Tibial nerve (tissue), 4 donors: ENCODE data around the gene CRNN. TPM values are rescaled to one million over a fixed set of nuclear protein-coding genes. Genes with fewer than 3 reads are reported as not detected.

Source experiments
- DNase-seq, 2 donors: peaks; one replicate each; pipeline ENCODE4 v3.0.0-alpha.2; 2019; ENCODE audit warnings: low spot score in 2 of 2
- H3K27ac ChIP-seq, 4 donors: fragments of 200-600 bp; sonication (generic) in 3 of 4; one replicate each; pipeline ENCODE4 v1.5.1; 2017 to 2019; ENCODE audit warnings: mild to moderate bottlenecking in 1 of 4
- H3K27me3 ChIP-seq, 2 donors: fragments of 200-600 bp; sonication (generic) in 1 of 2; one replicate each; pipeline versions ENCODE4 v1.5.1 to v1.6.0; 2017 to 2019
- H3K36me3 ChIP-seq, 3 donors: fragments of 200-600 bp; sonication (generic); one replicate each; pipeline ENCODE4 v1.5.1; 2018 to 2019
- H3K4me1 ChIP-seq, 4 donors: fragments of 200-600 bp; sonication (generic) in 3 of 4; one replicate each; pipeline ENCODE4 v1.5.1; 2017 to 2019
- H3K4me3 ChIP-seq, 4 donors: fragments of 200-600 bp; sonication (generic) in 3 of 4; one replicate each; pipeline ENCODE4 v1.5.1; 2017 to 2019; ENCODE audit warnings: mild to moderate bottlenecking in 1 of 4, moderate library complexity in 1 of 4
- H3K9me3 ChIP-seq, 4 donors: fragments of 200-600 bp; sonication (generic) in 3 of 4; one replicate each; pipeline ENCODE4 v1.5.1; 2017 to 2019
- EP300 ChIP-seq, 2 donors: sonication (generic); formaldehyde crosslinking; IDR thresholded peaks; one replicate each; pipeline ENCODE4 v1.6.1; 2017; ENCODE audit warnings: antibody characterized with exemption in 2 of 2, mild to moderate bottlenecking in 1 of 2
- POLR2A ChIP-seq, 2 donors: fragments of 450-650 bp; IDR thresholded peaks; one replicate each; pipeline ENCODE4 v1.6.1; 2017; ENCODE audit warnings: antibody characterized with exemption in 2 of 2, mild to moderate bottlenecking in 2 of 2, moderate library complexity in 2 of 2
- WGBS, 2 donors: methylation state at CpG; one replicate each; pipeline ENCODE4 v1.1.5; 2018; 5-methylcytosine and 5-hydroxymethylcytosine counted together
- small RNA-seq: library from RNA; depleted of rRNA; stranded (forward); fragments of <200 nt; gene quantifications from one replicate; pipeline ENCODE3, GENCODE V24; 2016
- total RNA-seq, 4 donors: library from RNA; depleted of rRNA; stranded (reverse); fragments of >200 nt; gene quantifications; one replicate each; pipeline ENCODE4 v1.1.0, GENCODE V29; 2016
- TF ChIP-seq, protein P1 (sequence below), 5 experiments: fragments of 200-600 bp in 3 of 5; fragments of 450-650 bp in 2 of 5; sonication (generic) in 3 of 5; IDR thresholded peaks; one replicate each; pipeline ENCODE4 v1.5.1; 2016 to 2019; ENCODE audit warnings: antibody characterized with exemption in 5 of 5, mild to moderate bottlenecking in 3 of 5, moderate library complexity in 2 of 5

The CRNN gene
- total RNA-seq, 4 donors from 2014 or later, result not detected

DNA sequence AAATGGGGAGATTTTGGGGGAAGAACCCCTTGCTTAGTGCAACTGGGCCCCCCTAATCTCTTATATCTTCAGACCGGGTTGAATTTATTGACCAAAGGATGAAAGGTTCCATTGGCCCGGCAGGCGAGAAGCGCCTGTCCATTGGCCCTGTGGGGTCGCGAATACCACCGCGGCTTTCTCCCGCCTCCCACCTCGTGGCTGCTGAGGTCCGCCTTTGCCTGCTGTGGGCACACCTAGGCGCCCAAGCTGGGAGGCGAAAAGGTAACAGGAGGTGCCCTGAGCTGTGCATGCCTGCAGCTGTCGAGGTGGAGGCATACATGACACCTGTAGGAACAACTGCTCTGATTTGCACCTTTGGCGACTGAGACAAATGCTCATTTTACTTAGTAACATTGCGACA lies 33.1 kb downstream of the CRNN start:
- Histone ChIP-seq H3K9me3 (no peaks in the 10 kb centered on the region), H3K4me1 (no peaks in the 10 kb centered on the region), H3K4me3 (no peak overlapping the region), H3K27ac (no peak overlapping the region), H3K36me3 (no peaks in the 10 kb centered on the region), H3K27me3 (no peaks in the 10 kb centered on the region)
- 81 to 83% methylated on average over 16 of the region's 16 CpGs for WGBS, 2 donors
- TF ChIP-seq POLR2A (IDR thresholded peaks at IDR 0.05), result no peak
- no peak for TF ChIP-seq EP300 (IDR thresholded peaks at IDR 0.05)
- TF ChIP-seq, protein P1, sequence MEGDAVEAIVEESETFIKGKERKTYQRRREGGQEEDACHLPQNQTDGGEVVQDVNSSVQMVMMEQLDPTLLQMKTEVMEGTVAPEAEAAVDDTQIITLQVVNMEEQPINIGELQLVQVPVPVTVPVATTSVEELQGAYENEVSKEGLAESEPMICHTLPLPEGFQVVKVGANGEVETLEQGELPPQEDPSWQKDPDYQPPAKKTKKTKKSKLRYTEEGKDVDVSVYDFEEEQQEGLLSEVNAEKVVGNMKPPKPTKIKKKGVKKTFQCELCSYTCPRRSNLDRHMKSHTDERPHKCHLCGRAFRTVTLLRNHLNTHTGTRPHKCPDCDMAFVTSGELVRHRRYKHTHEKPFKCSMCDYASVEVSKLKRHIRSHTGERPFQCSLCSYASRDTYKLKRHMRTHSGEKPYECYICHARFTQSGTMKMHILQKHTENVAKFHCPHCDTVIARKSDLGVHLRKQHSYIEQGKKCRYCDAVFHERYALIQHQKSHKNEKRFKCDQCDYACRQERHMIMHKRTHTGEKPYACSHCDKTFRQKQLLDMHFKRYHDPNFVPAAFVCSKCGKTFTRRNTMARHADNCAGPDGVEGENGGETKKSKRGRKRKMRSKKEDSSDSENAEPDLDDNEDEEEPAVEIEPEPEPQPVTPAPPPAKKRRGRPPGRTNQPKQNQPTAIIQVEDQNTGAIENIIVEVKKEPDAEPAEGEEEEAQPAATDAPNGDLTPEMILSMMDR (IDR thresholded peaks at IDR 0.05), result no peak
- DNase-seq, result no peak

DNA sequence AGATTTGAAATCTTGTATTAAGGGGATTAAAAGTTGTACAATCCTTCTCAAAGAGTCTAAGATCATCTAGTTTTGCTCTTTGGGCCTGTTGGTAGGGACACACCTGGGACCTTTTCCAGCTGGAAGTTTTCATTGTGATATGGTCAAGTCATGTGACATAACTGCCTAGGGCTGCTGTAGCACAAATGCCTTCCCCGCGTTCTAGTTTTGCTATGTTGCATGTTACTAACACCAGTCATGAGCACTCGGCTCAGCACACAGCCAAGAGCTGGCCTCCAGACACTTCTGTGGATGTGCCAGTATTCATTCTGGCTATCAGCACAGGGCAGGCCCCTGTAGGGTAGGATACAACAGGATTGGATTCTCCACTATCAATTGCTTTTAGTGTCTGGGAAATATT lies 39.6 kb downstream of the CRNN start:
- whole genome bisulfite sequencing, 2 donors, result 66 to 94% methylated on average over 2 to 3 of the region's 3 CpGs
- DNase-seq, result no peak
- Histone ChIP-seq H3K9me3 (peaks cover 0 to 8% (median 3%) of the 10 kb centered on the region in 4 donors), H3K4me1 (no peaks in the 10 kb centered on the region), H3K4me3 (no peak overlapping the region), H3K36me3 (no peaks in the 10 kb centered on the region), H3K27ac (no peak overlapping the region), H3K27me3 (no peaks in the 10 kb centered on the region)
- TF ChIP-seq POLR2A (IDR thresholded peaks at IDR 0.05) (no peak), EP300 (IDR thresholded peaks at IDR 0.05) (no peak)
- TF ChIP-seq, protein P1 (IDR thresholded peaks at IDR 0.05), result no peak

DNA sequence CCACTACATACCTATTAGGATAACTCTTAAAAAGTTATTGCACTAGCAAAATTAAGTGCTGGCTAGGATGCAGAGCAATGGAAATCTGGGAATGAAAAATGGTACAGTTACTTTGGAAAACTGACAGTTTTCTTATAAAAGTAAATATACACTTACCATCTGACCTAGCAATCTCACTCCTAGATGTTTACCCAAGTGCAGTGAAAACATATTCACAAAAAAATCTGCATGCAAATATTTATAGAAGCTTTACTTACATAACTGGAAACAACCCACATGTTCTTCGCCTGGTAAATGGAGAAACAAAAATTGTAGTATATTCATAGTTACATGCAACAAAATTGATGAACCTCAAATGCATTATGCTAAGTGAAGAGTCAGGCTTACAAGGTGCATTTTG lies 41.4 kb downstream of the CRNN start:
- 71 to 74% methylated on average over 1 of the region's 1 CpG for WGBS, 2 donors
- peaks cover 0 to 23% (median 3%) of the 10 kb centered on the region in 4 donors for H3K9me3 ChIP-seq
- TF ChIP-seq POLR2A (IDR thresholded peaks at IDR 0.05) (no peak), EP300 (IDR thresholded peaks at IDR 0.05) (no peak)
- TF ChIP-seq, protein P1 (IDR thresholded peaks at IDR 0.05), result no peak
- no peak overlapping the region for H3K4me3 ChIP-seq
- H3K36me3 ChIP-seq, result no peaks in the 10 kb centered on the region
- no peak for DNase-seq
- H3K27ac ChIP-seq, result no peak overlapping the region
- no peaks in the 10 kb centered on the region for H3K4me1 ChIP-seq
- H3K27me3 ChIP-seq, result no peaks in the 10 kb centered on the region

DNA sequence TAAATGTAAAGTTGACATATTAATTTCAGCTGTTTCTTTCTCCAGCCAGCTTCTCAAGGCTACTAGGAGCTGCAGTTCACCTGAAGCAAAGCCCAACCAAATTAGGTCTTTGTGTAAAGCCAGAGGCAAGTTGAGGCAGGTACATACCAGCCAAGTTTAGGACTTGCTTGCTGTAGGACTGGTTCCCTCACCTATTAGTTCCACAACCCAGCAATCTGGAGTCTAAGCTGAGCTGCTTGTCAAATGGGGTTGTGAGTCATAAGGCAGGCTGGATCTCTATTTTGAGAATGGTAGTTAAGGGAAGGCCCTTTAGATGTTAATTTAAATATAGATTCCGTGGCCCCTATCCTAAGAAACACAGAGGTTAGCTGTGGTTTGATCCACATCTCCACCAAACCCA lies 46.6 kb downstream of the CRNN start:
- Histone ChIP-seq H3K36me3 (no peaks in the 10 kb centered on the region), H3K4me3 (no peak overlapping the region), H3K9me3 (peaks cover 0 to 26% (median 3%) of the 10 kb centered on the region in 4 donors), H3K4me1 (no peaks in the 10 kb centered on the region), H3K27me3 (no peaks in the 10 kb centered on the region), H3K27ac (no peak overlapping the region)
- TF ChIP-seq POLR2A (IDR thresholded peaks at IDR 0.05), result no peak
- TF ChIP-seq, protein P1 (IDR thresholded peaks at IDR 0.05), result no peak
- TF ChIP-seq EP300 (IDR thresholded peaks at IDR 0.05), result no peak
- 32 to 45% methylated on average over 1 of the region's 1 CpG for WGBS, 2 donors
- no peak for DNase-seq

DNA sequence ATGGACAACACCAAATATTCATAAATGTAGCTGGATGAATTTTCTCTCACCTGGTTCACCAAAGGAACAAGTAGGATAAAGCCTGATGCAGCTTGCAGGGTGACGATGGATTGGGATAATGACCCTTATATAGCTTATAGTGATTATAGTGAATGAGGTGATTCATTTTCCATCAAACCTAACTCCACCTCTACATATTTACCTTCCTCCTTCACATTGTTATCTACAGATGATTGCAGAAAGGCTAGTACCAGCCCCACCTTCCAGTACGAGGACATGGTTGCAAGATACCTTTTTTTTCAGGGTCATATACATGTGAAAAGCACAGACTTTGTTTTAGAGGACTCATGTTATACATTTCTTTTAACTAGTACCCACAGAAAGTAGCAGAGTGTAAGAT lies 54.2 kb downstream of the CRNN start, which contains the start of gene FLG2:
FLG2 (minus strand) TSS at position 101 of the 400 bp plus-strand sequence. CDS start 1,122 bp downstream, outside the sequence.
- Histone ChIP-seq H3K4me3 (no peak within 1 kb of the TSS), H3K4me1 (no peaks in the 10 kb centered on the region), H3K27ac (no peak within 1 kb of the TSS), H3K27me3 (no peaks in the 10 kb centered on the region), H3K36me3 (no peaks in the 10 kb centered on the region), H3K9me3 (no peaks in the 10 kb centered on the region)
- 79 to 82% methylated on average over 2 of the region's 2 CpGs for WGBS, 2 donors
- DNase-seq, result no peak
- TF ChIP-seq POLR2A (IDR thresholded peaks at IDR 0.05) (no peak), EP300 (IDR thresholded peaks at IDR 0.05) (no peak)
- TF ChIP-seq, protein P1 (IDR thresholded peaks at IDR 0.05), result no peak

Small RNA genes within 50 kb of the gene (small RNA-seq; reads per million reads assigned to genes)
- not detected for gene HMGN3P1

Other genes with a start within 250 kb of the CRNN start
- gene HRNR, start 190.1 kb downstream of the CRNN start, total RNA-seq, result not detected
- not detected for gene FLG, start 89.0 kb downstream of the CRNN start, total RNA-seq
- not detected for gene FLG2, start 54.3 kb downstream of the CRNN start, total RNA-seq
- gene LCE5A, start 96.5 kb upstream of the CRNN start, total RNA-seq, result not detected
- not detected for gene CRCT1, start 100.2 kb upstream of the CRNN start, total RNA-seq
- gene LCE3E, start 152.5 kb upstream of the CRNN start, total RNA-seq, result not detected
- not detected for gene LCE3D, start 166.3 kb upstream of the CRNN start, total RNA-seq
- gene LCE3C, start 186.0 kb upstream of the CRNN start, total RNA-seq, result not detected
- gene LCE3B, start 199.5 kb upstream of the CRNN start, total RNA-seq, result not detected
- gene LCE3A, start 208.8 kb upstream of the CRNN start, total RNA-seq, result not detected
- not detected for gene LCE2D, start 249.1 kb upstream of the CRNN start, total RNA-seq